Fibroblast of skin of right quadriceps (primary cell): ENCODE data around the gene PLCL1.

Source experiments
- DNase-seq: peaks from one replicate; pipeline ENCODE4 v3.0.0-alpha.2; 2013

The PLCL1 gene

DNA sequence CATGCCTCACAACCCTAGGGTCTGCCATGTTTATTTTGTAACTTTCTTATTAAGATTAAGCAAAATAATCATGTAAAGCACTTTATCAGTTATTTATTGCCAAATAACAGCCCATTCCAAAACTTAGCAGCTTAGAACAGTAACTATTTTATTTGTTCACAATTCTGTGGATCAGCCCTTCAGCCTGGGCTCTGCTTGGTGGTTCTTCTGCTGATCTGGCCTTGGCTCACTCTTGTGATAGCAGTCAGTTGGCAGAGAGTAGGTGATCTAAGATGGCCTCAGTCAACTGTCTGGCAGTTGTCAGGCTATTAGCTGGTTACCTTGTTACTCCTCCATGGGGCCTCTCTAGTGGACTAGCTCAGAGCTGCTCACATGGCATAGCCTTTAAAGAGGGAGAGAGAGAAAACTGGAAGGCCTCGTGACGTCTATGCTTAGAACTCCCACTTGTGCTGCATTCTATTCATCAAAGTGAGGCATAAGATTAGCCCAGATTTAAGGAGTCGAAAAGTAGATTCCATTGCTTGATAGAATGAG lies 54.3 kb downstream of the PLCL1 start:
- no peak for DNase-seq

DNA sequence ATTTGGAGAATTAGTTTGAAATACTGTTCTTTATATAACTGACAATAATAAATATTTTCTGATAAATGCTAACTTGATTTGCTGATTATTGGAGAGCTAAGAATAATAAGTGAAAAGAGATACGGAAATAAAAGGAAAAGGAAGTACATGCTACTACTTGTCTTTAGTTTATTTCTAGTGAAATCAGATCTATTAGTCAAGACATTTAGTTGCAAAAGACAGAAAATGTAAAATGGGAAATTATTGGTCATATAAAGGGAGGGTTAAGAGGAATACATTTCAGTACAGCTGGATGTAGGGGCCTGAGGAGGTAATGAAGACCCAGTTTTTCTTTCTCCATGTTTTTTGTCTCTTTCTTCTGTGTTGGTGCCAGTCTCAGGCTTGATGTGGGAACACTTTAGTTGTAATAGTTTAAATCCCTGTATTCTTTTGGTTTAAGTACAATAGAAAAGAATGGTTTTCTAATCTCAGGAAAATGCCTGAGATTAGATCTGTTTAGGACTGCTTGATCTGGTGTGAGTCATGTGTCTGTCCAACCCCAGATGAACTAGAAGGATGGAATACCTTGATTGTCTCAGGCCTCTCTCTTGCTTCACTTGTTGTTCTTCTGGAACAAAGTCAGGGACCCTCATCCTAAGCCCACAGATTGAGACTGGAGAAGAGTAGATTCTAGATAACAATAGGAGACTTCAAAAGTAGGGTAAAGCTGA lies 58.0 kb downstream of the PLCL1 start:
- no peak for DNase-seq

DNA sequence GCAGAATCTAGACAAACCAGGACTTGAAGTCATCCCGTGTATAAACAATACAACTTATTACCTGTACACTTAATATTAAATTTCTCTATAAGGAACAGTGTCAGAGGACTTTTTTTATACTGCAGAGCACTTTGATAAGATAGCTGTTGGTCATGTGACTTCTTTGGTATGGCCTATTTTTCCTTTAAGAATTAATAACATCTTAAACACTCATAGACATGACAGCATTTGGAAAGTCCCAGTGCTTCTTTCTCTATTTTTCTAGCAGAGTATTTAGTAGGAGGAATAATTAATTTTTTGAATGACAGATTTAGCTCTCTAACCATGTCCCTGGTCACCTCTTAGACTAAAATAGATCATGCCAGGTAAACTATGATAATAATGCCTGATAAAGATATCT lies 59.4 kb downstream of the PLCL1 start:
- no peak for DNase-seq

DNA sequence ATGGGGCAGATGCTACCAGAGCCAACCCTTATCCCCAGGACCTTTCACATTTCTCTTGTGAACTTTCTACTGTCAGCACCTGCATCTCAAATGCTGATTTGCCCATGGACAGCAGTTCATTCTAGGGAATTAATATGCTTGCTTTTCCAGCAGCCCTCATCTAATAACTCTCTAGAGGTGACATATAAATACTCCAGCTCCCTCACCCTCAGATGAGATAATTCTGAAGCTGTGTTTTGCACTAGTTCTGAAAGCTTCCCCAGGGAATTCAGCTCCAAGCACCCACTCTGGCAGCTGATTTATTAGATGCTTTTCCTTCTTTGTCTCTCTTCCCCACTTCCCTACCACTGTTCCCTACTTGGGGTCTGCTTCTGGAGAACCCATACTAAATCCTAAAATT lies 62.1 kb downstream of the PLCL1 start:
- DNase-seq: no peak

DNA sequence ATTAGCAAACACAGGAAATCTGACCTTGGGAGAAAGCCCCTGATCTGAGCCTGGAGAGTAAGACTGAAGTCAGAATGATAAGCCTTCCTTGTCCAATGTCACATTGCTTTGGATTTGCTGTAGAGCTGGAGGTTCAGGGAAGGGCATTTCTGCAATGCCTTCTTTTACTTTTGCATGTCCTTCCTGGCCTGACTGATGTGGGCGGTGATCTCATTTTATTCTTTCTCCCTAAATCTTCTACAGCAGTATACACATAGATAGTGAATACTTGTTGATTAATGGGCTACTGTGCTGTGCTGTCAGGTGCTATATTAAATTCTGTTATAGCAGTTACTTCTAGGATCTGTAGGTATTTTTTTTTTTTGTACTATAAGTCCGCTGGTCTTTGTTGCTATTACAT lies 62.6 kb downstream of the PLCL1 start:
- DNase-seq: no peak

DNA sequence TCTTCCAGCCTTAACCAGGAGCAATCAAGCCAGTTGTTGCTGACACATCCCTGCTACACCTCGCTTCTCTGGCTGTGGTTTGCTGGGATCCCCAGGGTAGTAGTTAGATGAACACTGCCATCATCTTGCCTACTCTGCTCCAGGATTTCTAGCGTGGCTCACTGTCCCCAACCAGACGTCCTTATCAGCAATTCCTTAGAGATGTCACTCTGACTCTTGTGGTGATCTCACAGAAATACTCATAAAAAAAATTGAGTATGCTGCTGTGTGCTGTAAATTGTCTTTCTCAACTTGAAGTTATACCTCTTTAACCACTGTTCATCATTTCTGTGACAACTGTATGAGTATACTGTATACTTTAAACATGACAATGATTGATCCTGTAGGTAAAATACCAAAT lies 63.2 kb downstream of the PLCL1 start:
- DNase-seq: no peak

DNA sequence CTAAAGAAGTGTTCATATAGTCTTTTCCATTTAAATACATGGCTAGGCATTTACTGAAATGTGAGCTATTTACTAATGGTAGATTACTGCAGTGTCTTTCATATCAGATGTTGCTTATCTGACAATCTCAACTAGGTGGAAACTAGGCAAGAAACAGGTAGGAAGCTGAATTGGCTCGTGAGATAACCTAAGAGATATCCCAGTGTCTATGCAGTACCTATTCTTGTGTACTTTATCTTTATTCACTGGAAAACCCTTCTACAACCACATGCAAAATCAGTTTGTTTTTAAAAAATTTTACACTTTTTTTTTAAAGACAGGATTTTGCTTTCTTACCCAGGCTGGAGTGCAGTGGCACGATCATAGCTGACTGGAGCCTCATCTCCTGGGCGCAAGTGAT lies 63.8 kb downstream of the PLCL1 start:
- DNase-seq: no peak

DNA sequence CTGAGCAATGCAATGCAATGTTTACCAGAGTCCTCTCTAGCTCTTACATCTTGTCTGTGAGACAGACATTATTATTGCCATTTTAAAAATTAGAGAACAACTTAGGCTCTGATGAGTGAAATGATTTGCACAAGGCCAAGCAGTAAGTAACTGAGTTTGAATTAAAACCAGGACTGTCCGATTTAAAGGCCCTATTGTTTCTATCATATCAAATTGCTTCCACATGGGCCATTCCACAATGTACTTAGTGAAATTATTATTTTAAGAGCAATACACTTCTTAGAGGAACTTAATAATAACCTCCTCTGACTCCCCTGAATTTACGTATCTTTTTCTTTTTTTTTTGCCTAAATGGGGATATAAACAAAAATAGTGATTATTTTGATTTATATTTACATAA lies 64.6 kb downstream of the PLCL1 start:
- DNase-seq: no peak

DNA sequence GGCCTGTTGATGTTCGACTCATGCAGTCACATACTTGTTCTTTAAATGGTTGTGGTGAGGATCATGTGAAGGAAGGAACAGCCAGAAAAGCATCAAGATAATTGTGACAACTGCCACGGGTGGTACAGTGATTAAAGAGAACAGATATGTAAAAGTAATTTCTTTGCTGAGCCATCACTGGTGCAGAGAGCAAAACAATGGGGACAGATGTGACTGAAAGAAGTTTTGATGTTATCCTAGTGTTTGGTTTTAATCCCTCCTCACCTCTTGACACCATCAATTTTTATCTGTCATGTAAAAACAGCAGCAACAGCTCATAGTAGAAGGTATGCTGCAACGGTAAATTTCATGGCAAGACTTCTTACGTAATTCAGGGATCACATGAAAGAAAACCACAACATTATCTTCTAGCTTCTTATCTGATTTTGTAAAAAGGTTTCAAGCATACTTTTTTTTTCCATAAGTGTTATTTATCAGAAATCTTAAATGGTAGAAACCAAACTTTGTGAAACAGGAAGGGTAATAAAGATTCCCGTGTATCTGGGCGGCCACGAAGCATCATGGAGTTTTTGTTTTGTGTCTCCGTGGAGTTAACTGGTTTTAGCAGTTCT lies 65.2 kb downstream of the PLCL1 start:
- DNase-seq: peak; percentile 63

DNA sequence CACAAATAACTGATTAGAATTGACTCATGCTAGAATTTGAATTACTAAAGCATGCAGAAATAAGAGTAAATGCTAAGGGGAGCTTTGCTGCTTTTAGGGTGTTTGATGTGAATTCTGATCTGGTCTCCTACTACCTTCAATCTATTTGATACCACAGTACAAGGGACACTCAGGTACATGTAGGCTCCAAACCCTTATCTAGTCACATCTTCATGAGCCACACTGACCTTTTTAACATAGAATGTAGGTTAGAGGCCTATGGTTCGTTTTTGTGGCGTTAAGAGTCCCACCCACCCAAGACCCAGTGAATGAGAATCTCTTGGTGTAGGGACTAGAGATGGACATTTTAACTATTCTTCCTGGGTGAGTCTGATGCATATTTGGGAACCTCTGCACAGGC lies 65.7 kb downstream of the PLCL1 start:
- no peak for DNase-seq

DNA sequence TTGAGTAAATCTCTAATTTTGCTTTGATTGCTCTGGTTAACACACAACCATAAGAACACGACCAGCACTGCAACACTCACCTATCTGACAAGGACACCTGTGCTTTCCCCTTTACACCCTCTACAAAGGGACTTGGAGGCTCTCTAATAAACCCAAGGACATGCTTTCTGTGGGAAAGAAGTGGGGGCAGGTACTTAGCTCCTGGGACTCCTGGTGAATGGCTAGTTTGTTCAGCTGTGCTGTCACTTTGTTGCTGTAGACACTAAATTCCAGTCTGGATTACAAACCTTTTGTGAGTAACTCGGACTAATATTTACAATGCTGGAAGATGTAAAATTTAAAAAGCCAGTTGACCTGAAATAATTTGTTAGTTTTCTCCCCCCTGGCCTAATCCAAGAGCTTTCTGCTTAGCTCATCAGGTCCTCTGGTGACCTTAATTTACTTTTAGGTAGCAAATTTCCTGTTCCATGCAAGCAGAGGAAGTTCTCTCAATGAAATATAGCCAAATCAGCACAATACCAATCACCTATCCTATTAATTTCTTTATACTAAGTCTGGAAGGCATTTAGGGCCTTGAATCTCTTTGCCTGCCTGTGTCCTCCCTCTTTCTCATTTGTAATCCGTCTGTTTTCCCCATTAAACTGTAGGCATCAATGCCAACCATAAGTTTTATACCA lies 67.5 kb downstream of the PLCL1 start:
- no peak for DNase-seq

DNA sequence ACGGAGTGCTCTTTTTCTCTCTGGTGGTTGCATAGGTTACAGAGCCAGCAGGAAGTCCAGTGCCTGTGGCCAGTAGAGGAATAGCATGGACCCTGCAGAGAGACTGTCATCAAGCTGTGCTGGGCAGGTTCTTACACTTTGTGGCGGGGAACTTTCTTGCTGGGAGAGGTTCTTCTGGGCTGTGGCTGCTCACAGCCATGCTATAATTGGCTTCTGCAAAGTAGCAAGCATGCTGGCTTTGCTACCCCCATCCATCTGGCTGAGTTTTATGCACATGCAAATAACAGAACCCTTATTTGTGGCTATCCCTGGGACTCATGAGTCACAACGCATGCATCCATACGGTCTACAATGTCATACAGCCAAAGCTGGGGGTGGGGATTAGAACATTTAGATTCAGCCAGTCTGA lies 68.9 kb downstream of the PLCL1 start:
- DNase-seq: peak; percentile 95

DNA sequence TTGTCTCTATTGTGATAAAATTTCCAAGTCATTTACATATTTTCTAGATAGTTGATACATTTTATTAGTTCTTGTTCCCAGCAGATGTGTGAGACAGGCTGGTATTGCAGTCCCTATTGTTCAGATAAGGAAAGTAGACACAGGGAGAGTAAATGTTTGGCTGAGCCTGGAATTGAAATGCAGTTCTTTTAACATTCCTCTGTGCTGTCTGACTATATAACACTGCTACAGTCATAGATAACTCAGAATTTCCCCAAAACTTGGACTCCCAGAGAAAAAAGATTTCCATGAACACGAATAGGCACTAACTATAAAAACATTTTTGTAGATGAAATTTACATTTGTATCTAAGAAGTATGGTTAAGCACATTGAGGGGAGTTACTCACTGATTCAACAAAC lies 71.4 kb downstream of the PLCL1 start:
- no peak for DNase-seq

DNA sequence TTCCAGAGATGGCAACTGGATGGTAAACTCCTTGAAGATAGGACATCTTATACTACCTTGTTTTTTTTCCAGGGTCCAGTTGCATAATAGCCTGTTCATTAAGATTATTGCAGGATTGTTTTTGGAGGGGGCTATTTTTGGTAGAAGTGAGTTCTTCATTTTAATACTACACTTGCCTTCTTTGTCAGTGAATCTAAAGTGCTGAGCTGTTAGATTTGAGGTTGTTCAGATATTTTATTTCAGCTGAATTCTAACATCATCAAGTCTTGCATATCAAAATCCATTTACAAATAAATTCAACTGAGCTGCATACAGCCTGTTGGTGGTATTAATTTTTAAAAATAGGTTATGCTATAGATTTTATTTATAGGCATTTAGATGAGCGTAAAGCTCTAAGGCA lies 72.1 kb downstream of the PLCL1 start:
- no peak for DNase-seq

DNA sequence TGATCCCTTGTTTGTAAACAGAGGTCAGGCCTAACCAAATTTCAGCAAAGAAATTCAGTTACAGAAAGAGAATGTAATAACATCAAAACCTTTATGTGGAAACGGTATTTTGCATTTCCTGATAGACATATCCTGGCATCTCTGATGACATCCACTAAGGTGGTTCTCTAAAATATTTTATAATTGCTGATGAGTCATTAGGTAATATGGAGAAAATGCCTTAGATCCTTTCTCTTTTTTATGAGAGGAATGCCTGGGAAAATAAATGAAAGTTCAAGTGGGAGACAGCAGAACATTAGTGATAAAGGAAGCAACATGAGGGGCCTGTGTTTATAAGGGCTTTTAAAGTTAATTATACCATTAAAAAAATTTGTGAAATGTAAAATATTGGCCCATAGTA lies 72.6 kb downstream of the PLCL1 start:
- peak; percentile 36 for DNase-seq

DNA sequence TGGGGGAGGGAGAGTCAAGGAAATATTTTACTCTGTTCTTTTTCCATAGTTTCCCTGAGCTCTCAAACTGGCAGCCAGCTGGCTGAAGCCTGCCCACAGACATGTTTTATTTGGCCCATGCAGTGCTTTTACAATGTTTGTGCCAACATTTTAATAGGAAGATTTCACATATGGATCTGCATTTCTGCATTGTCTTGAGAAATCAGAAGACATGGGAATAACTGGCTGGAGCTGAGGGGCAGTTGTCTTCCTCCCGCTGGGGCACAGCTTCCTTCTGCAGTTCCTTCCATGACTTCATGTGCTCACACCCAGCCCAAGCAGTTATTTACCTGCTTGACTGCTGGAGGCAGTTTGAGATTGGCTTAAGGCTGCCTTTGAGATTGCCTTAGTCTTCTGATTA lies 74.4 kb downstream of the PLCL1 start:
- DNase-seq: no peak

DNA sequence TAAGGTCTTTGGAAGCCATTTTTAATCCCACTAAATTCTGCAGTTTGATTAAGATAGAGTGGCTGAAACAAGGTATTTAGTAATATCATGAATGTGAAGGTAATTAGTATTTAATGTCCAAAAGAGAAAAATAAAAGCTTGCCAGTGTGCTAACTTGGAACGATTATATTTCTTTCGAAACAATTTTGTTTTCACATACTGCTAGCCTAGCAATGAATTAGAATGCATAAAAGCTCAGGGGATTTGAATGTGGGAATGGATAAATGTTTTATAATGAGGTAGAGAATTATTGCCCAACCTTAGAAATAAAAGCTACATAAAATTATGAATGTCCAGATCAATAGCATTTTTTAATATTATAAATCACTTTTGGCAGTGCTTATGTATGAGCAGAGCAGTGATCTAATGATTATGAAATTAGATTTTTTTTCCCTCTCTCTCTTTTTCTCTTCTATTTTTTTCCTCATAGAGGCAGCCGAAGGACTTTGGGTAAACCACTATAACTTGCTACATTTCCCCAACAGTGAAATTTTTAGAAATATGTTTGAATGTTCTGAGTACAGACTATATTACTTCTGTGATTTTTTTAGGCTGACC lies 75.5 kb downstream of the PLCL1 start:
- DNase-seq: peak; percentile 32

DNA sequence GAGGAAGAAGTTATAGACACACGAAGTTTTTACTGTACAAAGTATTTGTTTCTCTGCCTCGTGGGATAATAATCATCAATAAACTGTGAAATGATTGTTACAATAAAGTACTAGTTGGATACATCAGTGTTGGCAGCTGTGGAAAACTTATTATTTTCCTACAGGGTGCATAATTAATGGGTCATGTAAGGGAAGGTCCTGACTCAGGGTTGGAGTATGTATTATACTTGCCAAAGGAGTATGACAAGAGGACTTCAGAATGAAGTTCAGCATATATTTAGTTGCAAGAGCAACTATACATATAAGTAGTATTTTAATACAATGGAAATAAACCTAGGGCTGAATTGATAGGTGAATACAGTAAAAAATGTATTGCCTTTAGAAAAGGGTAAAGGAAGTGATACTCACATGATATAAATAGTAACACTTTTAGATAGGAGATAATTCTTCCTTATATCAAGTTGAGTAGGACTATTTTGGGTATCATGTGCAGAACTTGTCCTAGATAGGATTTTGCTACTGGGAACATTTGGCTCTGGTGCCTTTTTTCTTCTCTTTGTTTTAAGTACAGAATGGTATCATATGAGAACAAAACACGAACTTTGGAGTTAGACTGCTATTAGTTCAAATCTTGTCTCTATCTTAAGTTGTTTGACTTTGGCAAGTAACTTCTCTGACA lies 79.1 kb downstream of the PLCL1 start:
- peak; percentile 76 for DNase-seq

DNA sequence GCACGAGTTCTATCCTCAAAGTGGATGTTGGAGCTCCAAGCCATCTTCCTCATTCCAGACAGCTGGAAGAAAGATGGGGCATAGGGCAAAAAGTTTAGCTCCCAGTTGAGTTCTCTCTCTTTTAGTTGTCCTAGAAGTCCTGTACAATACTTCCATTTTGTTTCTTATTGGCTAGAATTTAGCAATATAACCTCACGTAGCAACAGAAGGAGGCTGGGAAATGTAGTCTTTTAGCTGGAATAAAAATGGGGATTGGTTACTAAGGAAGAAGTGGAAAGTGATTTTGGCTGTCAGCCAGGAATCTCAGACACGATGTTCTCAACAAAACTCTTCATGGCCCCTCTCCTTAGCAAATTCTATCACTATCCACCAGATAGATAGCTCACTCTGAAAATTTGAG lies 79.9 kb downstream of the PLCL1 start:
- no peak for DNase-seq

DNA sequence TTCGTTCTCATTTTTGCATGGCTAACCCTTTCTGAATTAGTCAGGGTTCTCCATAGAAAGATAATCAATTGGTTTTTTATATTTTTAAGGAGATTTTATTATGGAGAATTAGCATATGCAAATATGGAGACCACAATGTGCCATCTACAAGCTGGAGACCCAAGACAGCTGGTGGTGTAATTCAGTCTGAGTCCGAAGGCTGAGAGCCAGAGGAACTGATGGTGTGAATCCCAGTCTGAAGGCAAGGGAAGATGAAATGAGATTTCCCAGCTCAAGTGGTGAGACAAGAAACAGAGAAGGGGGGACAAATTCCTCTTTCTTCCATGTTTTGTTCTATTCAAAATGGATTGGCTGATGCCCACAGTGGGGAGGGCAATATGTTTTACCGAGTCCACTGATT lies 80.7 kb downstream of the PLCL1 start:
- no peak for DNase-seq

DNA sequence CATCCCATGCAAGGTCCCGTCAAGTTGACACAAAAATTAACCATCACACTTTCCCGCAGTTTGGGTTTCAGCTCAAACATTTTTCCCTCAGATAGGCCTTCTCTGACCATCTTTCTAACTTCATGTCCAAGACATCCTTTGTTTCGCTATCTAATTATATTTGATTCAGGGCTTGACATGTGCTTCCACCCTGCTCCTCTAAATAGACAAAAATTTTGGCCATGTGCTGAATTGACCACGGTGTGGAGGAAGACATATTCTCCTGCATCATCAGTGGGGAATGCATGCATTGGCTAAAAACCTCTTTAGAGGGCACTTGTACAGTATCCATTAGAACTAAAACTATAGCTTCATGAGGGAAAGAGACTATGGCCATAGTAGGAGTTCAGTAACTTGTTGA lies 81.2 kb downstream of the PLCL1 start:
- no peak for DNase-seq

DNA sequence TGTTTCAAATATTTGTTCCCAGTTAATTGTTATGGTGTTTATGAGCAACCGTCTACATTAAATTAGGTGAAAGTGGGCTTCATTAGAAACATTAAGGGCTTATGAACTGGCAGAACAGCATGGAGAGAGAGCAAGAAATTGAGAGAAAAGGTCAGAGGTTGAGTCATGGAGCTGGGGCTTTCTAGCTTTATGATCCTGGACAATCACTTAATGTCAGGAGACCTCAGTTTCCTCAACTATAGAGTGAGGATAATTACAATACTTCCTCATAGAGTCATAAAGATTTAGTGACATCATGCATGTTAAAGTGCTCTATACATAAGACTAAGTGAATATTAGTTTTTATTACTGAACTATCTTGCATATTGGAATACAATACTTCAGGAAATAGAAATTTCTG lies 83.9 kb downstream of the PLCL1 start:
- DNase-seq: no peak

DNA sequence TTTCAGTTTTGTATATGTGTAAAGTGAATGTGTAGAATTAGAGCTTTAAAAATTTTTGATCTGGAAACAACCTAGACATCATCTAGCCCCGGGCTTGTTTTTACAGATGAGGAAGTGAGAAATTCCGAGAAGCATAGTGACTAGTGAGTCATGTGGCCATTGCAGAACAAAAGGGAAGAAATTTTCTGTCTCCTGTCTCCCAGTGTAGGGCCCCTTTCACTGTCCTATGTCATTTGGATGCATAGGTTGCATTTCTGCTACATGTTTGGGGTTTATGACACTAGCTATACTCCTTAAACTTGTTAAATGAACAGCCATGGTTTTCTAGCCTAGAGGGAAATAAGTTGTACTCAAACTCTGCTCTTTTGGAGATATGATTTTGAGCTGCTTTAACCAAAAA lies 84.6 kb downstream of the PLCL1 start:
- DNase-seq: peak; percentile 59
